Activated CD4-positive, CD25-positive, alpha-beta regulatory T cell (primary cell): ENCODE results near the gene NAB2.

ENCODE experiments used
- DNase-seq, 4 experiments: peaks; one replicate each; lab custom pipeline; 2025; lab: John Stamatoyannopoulos, UW

Gene NAB2

DNA sequence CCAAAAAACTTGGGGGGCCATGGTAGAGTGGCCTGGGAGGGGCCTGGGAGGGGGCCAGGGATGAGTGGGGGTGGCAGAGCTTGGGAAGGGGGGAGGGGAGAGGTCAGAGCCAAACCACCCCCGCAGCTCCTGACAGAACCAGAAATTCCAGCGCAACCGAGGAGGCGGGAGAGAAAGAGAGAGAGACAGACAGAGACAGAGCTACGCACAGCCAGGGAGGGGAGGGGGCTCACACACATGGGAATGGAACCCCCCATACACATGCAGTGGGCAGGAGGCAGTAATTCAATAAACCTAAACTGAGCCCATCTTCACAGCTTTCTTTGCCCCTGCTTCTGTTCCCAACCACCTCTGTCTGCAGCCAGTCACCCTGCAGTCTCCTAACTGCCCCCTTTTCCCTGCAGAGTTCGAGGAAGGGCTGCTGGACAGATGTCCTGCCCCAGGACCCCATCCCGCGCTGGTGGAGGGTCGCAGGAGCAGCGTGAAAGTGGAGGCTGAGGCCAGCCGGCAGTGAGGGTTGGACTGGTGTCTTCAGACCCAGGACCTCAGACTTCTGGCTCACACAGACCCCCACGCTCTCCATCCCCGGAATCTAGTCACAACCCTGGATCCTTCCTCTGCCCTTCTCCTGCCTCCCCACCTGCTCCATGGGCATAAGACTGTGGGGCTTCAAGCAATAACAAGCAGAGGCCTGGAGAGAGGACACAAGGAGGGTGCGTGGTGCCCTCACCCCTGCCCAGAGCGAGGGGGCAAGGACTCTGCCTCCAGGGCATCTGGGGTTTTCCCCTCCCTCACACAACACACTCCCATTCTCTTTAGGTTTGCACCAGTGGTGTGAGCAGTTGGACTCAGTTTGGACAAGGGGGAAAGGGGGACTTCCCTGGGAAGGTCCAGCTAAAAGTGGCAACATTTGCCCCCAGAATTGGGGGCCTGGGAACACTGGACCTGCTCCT is 5.6 kb downstream of the NAB2 start:
- no peak for DNase-seq

- DNase-seq, result no peak
Measured at GRCh38 chr12:57095440-57095839, 6.5 kb downstream of the NAB2 start.

DNA sequence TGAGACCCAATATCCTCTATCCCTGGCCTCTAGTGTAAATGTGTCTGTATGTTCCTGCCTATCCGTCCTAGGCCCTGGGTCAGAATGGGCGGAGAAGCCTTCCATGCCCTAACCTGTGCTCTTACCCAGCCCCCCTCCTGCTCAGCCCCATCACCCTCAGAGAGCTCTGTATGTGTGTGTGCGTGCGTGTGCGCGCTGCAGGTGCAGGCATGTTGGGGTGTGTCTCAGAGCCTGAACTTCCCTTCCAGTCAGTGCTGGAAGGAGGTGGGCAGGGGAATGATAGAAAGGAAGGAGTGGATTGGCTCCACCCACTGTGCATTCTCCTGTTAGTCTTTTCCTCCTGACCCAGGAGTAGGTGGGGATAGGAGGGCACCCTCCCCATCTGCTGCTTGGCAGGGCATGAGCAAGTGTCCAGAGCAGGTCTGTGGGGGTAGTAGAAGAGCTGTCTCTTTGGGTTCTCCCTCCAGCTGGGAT is 7.2 kb downstream of the NAB2 start:
- DNase-seq, result no peak

DNA sequence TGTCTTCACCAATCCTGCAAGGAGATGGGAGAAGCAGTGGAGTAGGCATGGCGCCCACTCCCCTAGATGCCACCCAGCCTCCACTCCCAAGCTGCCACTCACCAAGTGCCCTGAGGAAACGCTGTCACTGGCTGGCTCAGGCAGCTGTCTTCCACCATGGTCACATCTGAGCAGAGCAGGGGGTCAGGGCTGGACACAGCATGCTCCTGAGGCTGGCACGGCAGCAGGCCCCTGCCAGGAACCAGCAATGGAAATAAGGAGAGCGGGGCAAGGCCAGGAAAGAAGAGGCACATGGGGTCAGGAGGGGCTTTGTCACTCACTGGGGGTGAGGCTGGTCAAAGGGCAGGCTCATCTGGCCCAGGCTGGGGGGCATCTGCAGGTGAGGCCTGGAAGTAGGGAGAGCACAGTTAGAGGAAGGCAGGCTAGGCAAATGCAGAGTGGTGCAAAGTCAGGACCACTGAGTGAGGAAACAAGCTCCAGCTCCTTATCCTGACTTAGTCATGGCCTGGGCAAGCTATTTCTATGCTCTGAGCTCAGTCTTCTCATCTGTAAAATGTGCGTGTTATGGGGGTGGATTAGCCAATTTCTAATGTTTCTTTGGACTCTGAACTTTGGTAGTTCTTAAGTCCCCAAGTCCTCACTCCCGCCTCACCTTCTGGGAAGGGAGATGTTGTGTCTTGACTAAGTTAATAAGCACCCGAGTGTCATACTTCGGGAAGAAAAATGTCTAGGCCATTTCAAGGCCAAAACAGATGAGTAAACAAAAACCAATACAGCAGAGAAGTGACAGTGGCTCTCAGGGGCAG is 8.0 kb downstream of the NAB2 start:
- no peak for DNase-seq

DNA sequence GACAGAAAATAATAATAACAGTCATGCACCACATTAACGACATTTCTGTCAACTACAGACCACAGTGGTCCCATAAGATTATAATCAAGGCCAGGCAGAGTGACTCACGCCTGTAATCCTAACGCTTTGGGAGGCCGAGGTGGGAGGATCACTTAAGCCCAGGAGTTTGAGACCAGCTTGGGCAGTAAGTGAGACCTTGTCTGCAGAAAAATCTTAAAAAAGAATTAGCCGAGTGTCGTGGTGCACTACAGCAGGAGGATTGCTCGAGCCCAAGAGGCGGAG is 8.6 kb downstream of the NAB2 start:
- DNase-seq, result no peak

DNA sequence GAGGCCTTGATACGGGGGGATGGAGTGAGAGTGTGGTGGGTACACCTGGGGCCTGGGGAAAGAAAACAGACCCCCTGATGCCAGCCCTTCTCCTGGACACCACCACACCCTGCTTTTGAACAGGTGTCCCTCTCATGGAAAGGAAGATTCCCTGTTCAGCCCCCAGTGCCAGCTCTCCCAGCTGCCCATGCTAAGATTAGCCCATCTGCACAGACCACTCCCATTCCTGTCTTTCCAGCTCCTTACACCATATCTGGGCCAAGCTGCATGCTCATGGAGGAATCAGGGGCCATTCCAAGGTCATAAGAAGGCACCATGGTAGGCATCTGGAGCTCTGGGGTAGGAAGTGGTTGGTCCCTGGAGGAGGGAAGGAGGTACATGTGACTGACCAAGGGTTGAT is 9.6 kb downstream of the NAB2 start:
- no peak for DNase-seq

- DNase-seq, result no peak
Measured at GRCh38 chr12:57099047-57099714, 10.3 kb downstream of the NAB2 start.

DNA sequence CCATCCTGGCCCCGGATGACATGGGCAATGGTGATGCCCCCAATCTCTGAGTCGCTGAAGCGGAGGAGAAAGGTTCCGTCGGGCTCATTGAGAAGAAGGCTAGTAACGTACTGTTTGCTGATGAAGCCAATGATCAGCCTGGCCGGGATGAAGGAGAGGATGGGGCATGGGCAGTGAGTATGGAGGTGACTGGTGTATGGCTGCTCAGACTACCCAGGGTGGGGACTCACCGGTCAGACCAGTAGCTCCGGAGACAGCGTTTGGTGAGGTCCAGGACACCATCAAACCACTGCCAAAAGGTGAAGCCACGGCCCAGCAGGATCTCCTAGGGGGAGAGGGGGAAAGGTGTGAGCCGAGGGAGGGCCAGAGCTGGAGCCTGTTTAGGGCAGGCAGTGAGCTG is 10.9 kb downstream of the NAB2 start:
- no peak for DNase-seq

GRCh38 chr12:57101892-57102695 is 13.2 kb downstream of the NAB2 start:
- no peak for DNase-seq

DNA sequence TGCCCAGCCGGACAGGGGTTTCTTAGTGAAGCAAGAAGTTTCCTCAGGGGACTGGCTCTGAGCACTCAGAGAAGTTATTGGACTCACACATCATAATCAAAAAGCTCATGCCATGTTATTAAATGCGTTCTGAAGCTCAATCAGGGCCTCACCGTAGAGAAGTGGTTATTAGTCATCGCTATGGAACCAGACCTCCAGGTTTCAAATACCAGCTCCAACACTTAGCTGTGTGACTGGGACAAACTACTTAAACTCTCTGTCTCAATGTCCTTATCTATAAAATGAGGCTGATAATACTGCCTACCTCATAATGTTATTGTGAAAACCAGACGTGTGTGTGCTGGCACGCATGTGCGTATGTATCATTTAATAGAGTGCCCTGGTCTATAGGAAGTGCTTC is 14.9 kb downstream of the NAB2 start:
- no peak for DNase-seq

GRCh38 chr12:57104292-57104910 is 15.5 kb downstream of the NAB2 start:
- DNase-seq, result no peak

DNA sequence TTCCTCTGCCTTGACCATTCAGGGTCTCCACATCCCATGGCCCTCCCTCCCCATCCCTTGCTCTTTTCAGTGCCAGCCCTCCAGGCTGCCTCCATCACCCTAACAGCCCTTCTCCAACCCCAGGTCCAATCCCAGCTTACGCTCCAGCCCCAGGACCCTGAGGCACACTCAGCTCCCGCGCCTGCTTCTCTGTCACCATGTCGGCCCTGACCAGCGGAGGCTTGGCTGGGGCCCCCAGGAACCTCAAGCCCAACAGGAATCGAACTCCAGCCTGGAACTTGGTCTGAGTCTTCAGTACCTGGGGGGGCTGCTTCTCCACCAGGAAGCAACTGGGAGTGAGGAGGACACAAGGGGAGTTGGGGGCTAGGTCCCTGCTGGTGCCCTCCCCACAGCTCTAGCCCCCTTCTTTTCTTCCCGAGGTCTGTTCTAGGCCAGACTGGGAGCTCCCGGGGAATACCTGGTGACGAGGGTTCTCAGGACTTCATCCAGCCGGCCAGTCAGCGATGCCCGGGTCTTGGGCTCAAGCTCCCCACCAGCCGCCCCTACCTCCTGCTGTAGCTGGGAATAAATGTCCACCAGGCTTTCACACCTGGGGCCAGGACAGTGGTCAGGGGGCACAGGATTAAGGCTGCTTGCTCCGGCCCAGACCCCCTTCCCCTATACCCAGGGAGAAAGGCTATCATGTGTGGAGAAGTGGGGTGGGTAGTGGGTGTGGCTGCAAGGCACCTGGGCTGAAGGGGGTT is 16.3 kb downstream of the NAB2 start:
- DNase-seq, result no peak

DNA sequence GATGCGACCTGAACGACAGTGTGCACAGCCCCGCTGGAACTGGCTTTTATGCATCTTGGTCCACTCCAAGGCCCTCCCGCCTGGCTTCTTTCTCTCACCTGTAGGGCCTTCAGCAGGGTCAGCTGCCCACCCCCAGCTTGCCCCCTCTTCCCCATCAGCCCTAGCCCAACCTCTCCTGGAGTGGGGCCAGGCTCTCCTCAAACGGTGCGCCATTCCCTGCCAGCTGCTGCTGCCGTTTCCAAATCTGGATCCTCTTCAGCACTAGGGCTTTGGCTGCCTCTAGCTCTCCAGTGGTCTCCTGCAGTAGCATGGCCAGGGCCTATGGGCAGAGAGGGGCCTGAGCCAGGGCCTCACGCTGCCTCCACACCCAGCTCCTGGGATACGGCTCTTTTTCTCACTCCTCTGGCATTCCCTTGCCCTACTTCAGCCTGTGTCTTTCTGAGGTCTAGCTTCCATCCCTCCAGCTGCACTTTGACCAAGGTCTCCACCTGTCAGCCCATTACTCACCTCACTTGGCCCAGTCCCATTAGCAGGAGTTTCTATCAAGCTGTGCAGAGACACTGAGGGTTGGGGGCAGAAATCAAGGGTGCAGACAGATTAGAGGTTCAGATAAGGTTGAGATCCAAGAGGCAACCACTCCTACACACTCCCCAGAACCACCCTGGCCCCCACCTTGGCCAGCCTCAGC is 17.3 kb downstream of the NAB2 start:
- no peak for DNase-seq

DNA sequence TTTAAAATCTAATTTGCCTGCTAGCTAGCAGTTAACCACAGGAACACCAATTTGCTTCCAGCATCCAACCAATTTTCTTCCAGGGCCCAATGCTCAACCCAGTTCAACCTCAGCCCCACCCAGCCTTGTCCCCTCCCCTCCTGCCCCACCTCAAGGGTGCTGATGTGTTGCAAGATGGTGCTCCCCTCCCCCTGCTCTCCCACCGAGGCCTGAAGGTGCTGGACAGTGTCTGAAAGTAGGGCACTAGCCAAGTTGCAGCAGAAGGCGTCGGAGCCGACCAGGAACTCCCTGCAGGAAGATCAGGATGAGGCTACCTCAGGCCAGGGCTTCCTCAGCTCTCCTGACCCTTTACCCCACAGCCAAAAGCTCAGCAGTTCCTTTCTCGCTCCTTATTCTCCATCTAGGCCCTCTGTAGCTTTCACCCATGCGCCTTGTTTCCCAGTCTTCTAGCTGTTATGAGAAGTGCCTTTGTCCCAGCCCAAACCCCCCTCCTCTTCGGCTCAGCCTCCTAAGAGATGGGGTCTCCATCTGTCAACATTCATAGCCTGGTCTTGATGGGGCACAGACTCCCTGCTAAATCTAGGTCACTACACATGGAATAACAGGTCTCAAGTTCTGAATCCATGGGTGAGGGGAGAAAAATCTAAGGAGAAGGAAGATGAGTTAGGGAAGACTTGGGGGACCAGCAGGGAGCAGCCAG is 18.7 kb downstream of the NAB2 start:
- DNase-seq, result no peak

GRCh38 chr12:57109207-57110103 is 20.5 kb downstream of the NAB2 start:
- no peak for DNase-seq

GRCh38 chr12:57110104-57111030 is 21.5 kb downstream of the NAB2 start:
- peak in 3 of 4 experiments; percentile 36 to 52 (median 43) for DNase-seq
